A673 (cell line): ENCODE results near the gene LHFPL6. TPM values are rescaled to one million over a fixed set of nuclear protein-coding genes. Genes with fewer than 3 reads are reported as not detected.

Experiments used
- BruUV-seq: library from RNA; stranded (reverse); fragments of 400-500 nt; replicated peaks from 2 replicates; lab custom pipeline; 2021; lab: Mats Ljungman, UMichigan
- CTCF ChIA-PET: fragments of 300-600 bp; sonication (Branson Sonifier 250); formaldehyde crosslinking; loops from one replicate; lab custom pipeline; 2022; ENCODE audit warnings: antibody characterized with exemption; lab: Charles Lee
- POLR2A ChIA-PET: fragments of 300-600 bp; sonication (Branson Sonifier 250); formaldehyde crosslinking; loops from one replicate; lab custom pipeline; 2022; ENCODE audit warnings: antibody characterized with exemption; ENCODE audit not compliant: low non-redundant PET; lab: Charles Lee
- DNase-seq: peaks from one replicate; pipeline ENCODE4 v3.0.0-alpha.2; 2015; ENCODE audit warnings: low spot score
- H3K27ac ChIP-seq: fragments of 200-600 bp; sonication (generic); 2 replicates; pipeline ENCODE4 v1.5.1; 2016; ENCODE audit warnings: mixed run types, low read depth, mild to moderate bottlenecking, mixed read lengths, antibody characterized with exemption, low read length; ENCODE audit not compliant: poor library complexity, severe bottlenecking
- H3K27me3 ChIP-seq: fragments of 200-600 bp; sonication (generic); replicated peaks from 2 replicates; pipeline ENCODE4 v1.6.1; 2017; ENCODE audit warnings: mixed run types, low read depth, mild to moderate bottlenecking, mixed read lengths, antibody characterized with exemption, low read length; ENCODE audit not compliant: insufficient read depth, poor library complexity
- H3K36me3 ChIP-seq: fragments of 200-600 bp; sonication (generic); 2 replicates; pipeline ENCODE4 v1.6.1; 2016; ENCODE audit warnings: mixed run types, mild to moderate bottlenecking, mixed read lengths, antibody characterized with exemption, low read length; ENCODE audit not compliant: insufficient read depth, poor library complexity, severe bottlenecking
- H3K4me1 ChIP-seq: fragments of 200-600 bp; sonication (generic); 2 replicates; pipeline ENCODE4 v1.6.1; 2017; ENCODE audit warnings: mixed run types, mild to moderate bottlenecking, mixed read lengths, antibody characterized with exemption, low read length; ENCODE audit not compliant: insufficient read depth, poor library complexity, severe bottlenecking
- H3K4me3 ChIP-seq: fragments of 200-600 bp; sonication (generic); 2 replicates; pipeline ENCODE4 v1.5.1; 2016; ENCODE audit warnings: low read depth, mixed run types, mild to moderate bottlenecking, mixed read lengths, low read length; ENCODE audit not compliant: poor library complexity, severe bottlenecking
- H3K9me3 ChIP-seq: fragments of 200-600 bp; sonication (generic); 2 replicates; pipeline ENCODE4 v1.6.1; 2016; ENCODE audit warnings: mixed run types, low read depth, mild to moderate bottlenecking, mixed read lengths, antibody characterized with exemption, low read length; ENCODE audit not compliant: poor library complexity, severe bottlenecking
- CTCF ChIP-seq: fragments of 300-800, 200-600 bp; sonication (generic); conservative IDR thresholded peaks from 2 replicates; pipeline ENCODE4 v1.5.1; 2017; ENCODE audit warnings: low read depth, mild to moderate bottlenecking, antibody characterized with exemption, low read length, moderate library complexity, mixed read lengths
- EZH2 ChIP-seq: fragments of 200-600 bp; sonication (generic); IDR thresholded peaks from 2 replicates; pipeline ENCODE4 v1.6.1; 2017; ENCODE audit warnings: borderline replicate concordance, low read depth, mild to moderate bottlenecking, mixed read lengths, antibody characterized with exemption, low read length; ENCODE audit not compliant: poor library complexity, severe bottlenecking
- intact Hi-C: fragments of 100-400 bp; cut with micrococcal nuclease; formaldehyde crosslinking; loops from one replicate; pipeline ENCODE4 v1.10.0; 2022; ENCODE audit not compliant: unreplicated experiment
- total RNA-seq: library from RNA; stranded (reverse); gene quantifications from 2 replicates; pipeline ENCODE4 v1.2.3, GENCODE V29; 2021

The LHFPL6 gene
- total RNA-seq, 1 experiment from 2014 or later: 63.9 TPM

- DNase-seq: no peak
- H3K4me1 ChIP-seq: peaks cover 63% of the 10 kb centered on the region
- TF ChIP-seq CTCF (no peak), EZH2 (no peak)
- no peak overlapping the region for H3K27ac ChIP-seq
- no peaks in the 10 kb centered on the region for H3K36me3 ChIP-seq
- H3K9me3 ChIP-seq: no peaks in the 10 kb centered on the region
- ChIA-PET CTCF (interaction anchor here (0.6 to 1.4 kb wide), 2 partner anchors 192 to 196 kb away, joined by 3 to 5 read pairs; no protein-coding TSS in a partner anchor), POLR2A (no interaction called here)
- BruUV-seq: no TSS peak
- H3K4me3 ChIP-seq: no peak overlapping the region
- intact Hi-C loops: loop anchor here (10.0 kb wide), 1 partner anchor 75 kb away; no protein-coding TSS in a partner anchor
- H3K27me3 ChIP-seq: no peaks in the 10 kb centered on the region
Observed at GRCh38 chr13:39419876-39420275, 183.1 kb downstream of the LHFPL6 start.

- POLR2A ChIA-PET: no interaction called here
Observed at GRCh38 chr13:39419068-39419467, 183.9 kb downstream of the LHFPL6 start.

GRCh38 chr13:39418424-39418823, 184.6 kb downstream of the LHFPL6 start:
- TF ChIP-seq CTCF: no peak
- TF ChIP-seq EZH2: no peak
- peaks cover 73% of the 10 kb centered on the region for H3K4me1 ChIP-seq
- CTCF ChIA-PET: interaction anchor here (1.4 kb wide), 1 partner anchor 198 kb away, joined by 5 read pairs; no protein-coding TSS in a partner anchor
- POLR2A ChIA-PET: interaction anchor here (0.5 to 0.6 kb wide), 2 partner anchors 9 to 368 kb away, joined by 3 to 13 read pairs; no protein-coding TSS in a partner anchor
- DNase-seq: no peak
- H3K27me3 ChIP-seq: no peaks in the 10 kb centered on the region
- no TSS peak for BruUV-seq
- no peaks in the 10 kb centered on the region for H3K36me3 ChIP-seq
- intact Hi-C loops: loop anchor here (10.0 kb wide), 1 partner anchor 76 kb away; no protein-coding TSS in a partner anchor
- peak overlapping the region; percentile 51 for H3K27ac ChIP-seq
- H3K4me3 ChIP-seq: no peak overlapping the region
- no peaks in the 10 kb centered on the region for H3K9me3 ChIP-seq

More at GRCh38 chr13:39419068-39419467, 183.9 kb downstream of the LHFPL6 start:
- CTCF ChIA-PET: interaction anchor here (1.4 kb wide), 1 partner anchor 197 kb away, joined by 5 read pairs; no protein-coding TSS in a partner anchor
- no peak for TF ChIP-seq EZH2
- no peak for TF ChIP-seq CTCF
- H3K4me3 ChIP-seq: no peak overlapping the region
- no peak for DNase-seq
- BruUV-seq: no TSS peak
- no peaks in the 10 kb centered on the region for H3K36me3 ChIP-seq
- peak overlapping the region; percentile 34 for H3K27ac ChIP-seq
- no peaks in the 10 kb centered on the region for H3K9me3 ChIP-seq
- peaks cover 71% of the 10 kb centered on the region for H3K4me1 ChIP-seq
- intact Hi-C loops: loop anchor here (10.0 kb wide), 1 partner anchor 76 kb away; no protein-coding TSS in a partner anchor
- H3K27me3 ChIP-seq: no peaks in the 10 kb centered on the region
